Suprapubic skin (tissue), 4 donors: ENCODE results near the gene PSMG3. TPM values are rescaled to one million over a fixed set of nuclear protein-coding genes. Genes with fewer than 3 reads are reported as not detected.
"Not testable (repeated sequence)": the region's sequence is repeated elsewhere in the genome, so short reads cannot be mapped to it uniquely, and the experiment has no call there.

Source experiments
- DNase-seq, 2 donors: peaks; one replicate each; pipeline ENCODE4 v3.0.0-alpha.2; 2019; ENCODE audit warnings: low spot score in 2 of 2
- H3K27ac ChIP-seq: fragments of 200-600 bp; sonication (generic); one replicate; pipeline ENCODE4 v1.5.1; 2019
- H3K27me3 ChIP-seq: fragments of 200-600 bp; sonication (generic); one replicate; pipeline ENCODE4 v1.5.1; 2019
- H3K36me3 ChIP-seq: fragments of 200-600 bp; sonication (generic); one replicate; pipeline ENCODE4 v1.5.1; 2019
- H3K4me1 ChIP-seq: fragments of 200-600 bp; sonication (generic); one replicate; pipeline ENCODE4 v1.5.1; 2019
- H3K4me3 ChIP-seq: fragments of 200-600 bp; sonication (generic); one replicate; pipeline ENCODE4 v1.5.1; 2019; ENCODE audit warnings: mild to moderate bottlenecking
- H3K9me3 ChIP-seq: fragments of 200-600 bp; sonication (generic); one replicate; pipeline ENCODE4 v1.5.1; 2019
- CTCF ChIP-seq, 2 donors: fragments of 200-600 bp in 1 of 2; fragments of 450-650 bp in 1 of 2; sonication (generic) in 1 of 2; IDR thresholded peaks; one replicate each; pipeline ENCODE4 v1.5.1; 2016 to 2019; ENCODE audit warnings: antibody characterized with exemption in 2 of 2, mild to moderate bottlenecking in 1 of 2, moderate library complexity in 1 of 2
- EP300 ChIP-seq: sonication (generic); formaldehyde crosslinking; IDR thresholded peaks from one replicate; pipeline ENCODE4 v1.6.1; 2017; ENCODE audit warnings: antibody characterized with exemption
- POLR2A ChIP-seq, 2 donors: fragments of 450-650 bp; IDR thresholded peaks; one replicate each; pipeline ENCODE4 v1.6.1; 2017; ENCODE audit warnings: antibody characterized with exemption in 2 of 2, mild to moderate bottlenecking in 2 of 2, moderate library complexity in 2 of 2
- POLR2AphosphoS5 ChIP-seq, 3 donors: sonication (generic); formaldehyde crosslinking; IDR thresholded peaks; one replicate each; pipeline ENCODE4 v1.6.1; 2017; ENCODE audit warnings: antibody characterized with exemption in 3 of 3
- WGBS: methylation state at CpG from one replicate; pipeline ENCODE4 v1.1.5; 2018; 5-methylcytosine and 5-hydroxymethylcytosine counted together
- total RNA-seq, 4 donors: library from RNA; depleted of rRNA; stranded (reverse); fragments of >200 nt; gene quantifications; one replicate each; pipeline ENCODE4 v1.1.0, GENCODE V29; 2016

The PSMG3 gene
- total RNA-seq, 4 donors from 2014 or later: 35.7 to 79.0 (median 62.0) TPM

DNA sequence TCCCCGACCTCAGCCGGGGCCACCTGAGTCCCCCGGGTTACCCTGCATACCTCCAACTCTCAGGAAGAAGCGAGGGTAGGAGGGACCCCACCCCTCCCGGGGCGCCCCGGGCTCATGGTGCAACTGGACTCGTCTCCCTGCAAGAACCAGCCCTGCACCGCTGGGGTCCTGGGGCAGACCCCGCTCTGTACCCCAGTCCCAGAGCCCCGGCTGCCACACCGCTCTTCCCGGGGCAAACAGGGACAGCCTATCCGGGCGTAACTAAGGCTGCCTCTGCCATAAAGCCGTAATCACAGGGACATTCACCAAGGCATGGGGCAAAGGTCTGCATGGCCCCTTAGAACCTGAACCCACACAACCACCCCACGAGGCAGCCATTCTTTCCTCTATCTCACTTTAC, 46.0 kb downstream of the PSMG3 start:
- Histone ChIP-seq H3K4me1 (peaks cover 5% of the 10 kb centered on the region), H3K36me3 (no peaks in the 10 kb centered on the region), H3K9me3 (no peaks in the 10 kb centered on the region), H3K27me3 (no peaks in the 10 kb centered on the region), H3K27ac (no peak overlapping the region), H3K4me3 (no peak overlapping the region)
- WGBS: 60% methylated on average over 7 of the region's 17 CpGs
- no peak for DNase-seq
- no peak for TF ChIP-seq CTCF (IDR thresholded peaks at IDR 0.05)
- no peak for TF ChIP-seq POLR2AphosphoS5 (IDR thresholded peaks at IDR 0.05)

GRCh38 chr7:1523208-1523607, 46.6 kb downstream of the PSMG3 start:
- Histone ChIP-seq H3K36me3 (no peaks in the 10 kb centered on the region), H3K4me3 (no peak overlapping the region), H3K9me3 (no peaks in the 10 kb centered on the region), H3K27me3 (no peaks in the 10 kb centered on the region), H3K27ac (no peak overlapping the region), H3K4me1 (peaks cover 5% of the 10 kb centered on the region)
- no peak for DNase-seq
- no peak for TF ChIP-seq POLR2A (IDR thresholded peaks at IDR 0.05)
- TF ChIP-seq POLR2AphosphoS5 (IDR thresholded peaks at IDR 0.05): no peak
- no peak for TF ChIP-seq EP300
- no peak for TF ChIP-seq CTCF (IDR thresholded peaks at IDR 0.05)
- WGBS: 20% methylated on average over 1 of the region's 13 CpGs

DNA sequence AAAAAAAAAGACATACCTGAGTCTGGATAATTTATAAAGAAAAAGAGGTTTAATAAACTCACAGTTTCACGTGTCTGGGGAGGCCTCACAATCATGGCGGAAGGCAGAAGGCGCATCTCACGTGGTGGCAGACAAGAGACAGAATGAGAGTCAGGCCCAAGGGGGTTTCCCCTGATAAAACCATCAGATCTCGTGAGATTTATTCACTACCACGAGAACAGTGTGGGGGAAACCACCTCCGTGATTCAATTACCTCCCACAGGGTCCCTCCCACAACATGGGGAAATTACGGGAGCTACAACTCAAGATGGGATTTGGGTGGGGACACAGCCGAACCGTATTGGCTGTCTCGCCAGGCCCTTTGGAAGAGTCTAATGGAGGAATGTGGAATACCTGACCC, 48.4 kb downstream of the PSMG3 start:
- Histone ChIP-seq H3K27ac (no peak overlapping the region), H3K4me1 (peaks cover 2% of the 10 kb centered on the region), H3K4me3 (no peak overlapping the region), H3K27me3 (no peaks in the 10 kb centered on the region), H3K36me3 (no peaks in the 10 kb centered on the region), H3K9me3 (no peaks in the 10 kb centered on the region)
- 75% methylated on average over 11 of the region's 11 CpGs for WGBS
- no peak for TF ChIP-seq CTCF (IDR thresholded peaks at IDR 0.05)
- TF ChIP-seq EP300: no peak
- TF ChIP-seq POLR2A (IDR thresholded peaks at IDR 0.05): no peak
- no peak for TF ChIP-seq POLR2AphosphoS5 (IDR thresholded peaks at IDR 0.05)
- no peak for DNase-seq

DNA sequence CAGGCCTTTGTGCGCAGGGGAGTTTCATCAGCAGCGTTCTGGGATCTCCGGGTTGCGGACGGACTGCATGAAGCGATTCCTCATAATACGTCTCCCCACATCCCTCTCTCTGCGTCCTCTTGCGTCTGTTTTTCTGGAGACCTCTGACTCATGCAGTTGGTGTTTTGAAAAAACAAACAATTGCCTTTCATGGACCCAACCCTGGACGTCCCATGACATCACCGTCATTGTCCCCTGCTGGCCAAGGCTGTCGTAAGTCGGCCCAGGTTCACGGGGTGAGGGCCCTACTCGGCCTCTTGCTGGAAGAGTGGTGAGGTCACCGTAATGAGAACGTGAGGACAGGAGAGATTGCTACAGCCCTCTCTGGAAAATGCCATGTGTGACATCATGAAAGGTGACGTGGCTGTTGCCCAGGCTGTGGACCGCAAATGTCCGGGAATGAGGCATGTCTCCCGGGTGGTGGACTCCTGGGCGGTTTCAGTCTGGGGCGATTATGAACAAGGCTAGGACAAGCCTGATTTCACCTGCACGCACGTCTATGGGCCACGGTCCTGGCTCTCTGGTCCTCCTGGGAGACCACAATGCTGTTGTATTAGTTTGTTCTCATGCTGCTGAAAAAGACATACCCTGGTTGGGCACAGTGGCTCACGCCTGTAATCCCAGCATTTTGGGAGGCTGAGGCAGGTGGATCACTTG, 49.1 kb downstream of the PSMG3 start:
- H3K4me3 ChIP-seq: no peak overlapping the region
- WGBS: 88% methylated on average over 19 of the region's 27 CpGs
- TF ChIP-seq POLR2A (IDR thresholded peaks at IDR 0.05) (no peak), EP300 (no peak), POLR2AphosphoS5 (IDR thresholded peaks at IDR 0.05) (no peak)
- no peaks in the 10 kb centered on the region for H3K4me1 ChIP-seq
- no peaks in the 10 kb centered on the region for H3K27me3 ChIP-seq
- no peaks in the 10 kb centered on the region for H3K36me3 ChIP-seq
- H3K27ac ChIP-seq: no peak overlapping the region
- DNase-seq: no peak
- H3K9me3 ChIP-seq: no peaks in the 10 kb centered on the region

GRCh38 chr7:1519322-1519922, 50.4 kb downstream of the PSMG3 start:
- not testable (repeated sequence) for H3K4me1 ChIP-seq, H3K27ac ChIP-seq, DNase-seq, H3K27me3 ChIP-seq, H3K4me3 ChIP-seq, H3K36me3 ChIP-seq, H3K9me3 ChIP-seq
- WGBS: 92% methylated on average over 12 of the region's 12 CpGs

Other genes with a start within 250 kb of the PSMG3 start
- 10 to 100 TPM; 15.7 to 23.5 (median 16.9) TPM for gene MICALL2, start 110.6 kb downstream of the PSMG3 start, total RNA-seq
- 10 to 100 TPM; 45.7 to 96.5 (median 75.8) TPM for gene INTS1, start 65.6 kb downstream of the PSMG3 start, total RNA-seq
- gene MAFK, start 39.3 kb downstream of the PSMG3 start, total RNA-seq: 10 to 100 TPM; 29.3 to 65.0 (median 36.2) TPM
- 100 to 1,000 TPM in 3 of 4 donors, 10 to 100 TPM in 1; 55.0 to 234 (median 112) TPM for gene TMEM184A, start 13.8 kb downstream of the PSMG3 start, total RNA-seq
- 1 to 10 TPM; 1.4 to 2.5 (median 1.9) TPM for gene ELFN1, start 100.2 kb upstream of the PSMG3 start, total RNA-seq